Measurements from ENCODE around the gene SETD1A.

SETD1A gene

GRCh38 chr16:30951193-30951592 is 6.4 kb upstream of the SETD1A start:
- peak overlapping the region; percentile 84 for H3K4me2 ChIP-seq (ENCODE audit: low read depth, low read length, poor library complexity, severe bottlenecking)
- TF ChIP-seq CTCF (conservative IDR thresholded peaks at IDR 0.05; ENCODE audit: low read length) (no peak), EZH2phosphoT487 (IDR thresholded peaks at IDR 0.05; ENCODE audit: borderline replicate concordance) (no peak)
- peak overlapping the region; percentile 90 for H3K4me3 ChIP-seq (ENCODE audit: low read length, poor library complexity, severe bottlenecking)
- peaks cover 23% of the 10 kb centered on the region for H3K79me2 ChIP-seq (ENCODE audit: insufficient read depth, low read length)
- H3K4me1 ChIP-seq (ENCODE audit: insufficient read depth, low read length, poor library complexity, severe bottlenecking) = peaks cover 25% of the 10 kb centered on the region
- H4K20me1 ChIP-seq (ENCODE audit: insufficient read depth, low read length, poor library complexity, severe bottlenecking) = peaks cover 3% of the 10 kb centered on the region
- no peaks in the 10 kb centered on the region for H3K9me2 ChIP-seq (replicated peaks; ENCODE audit: low read depth, low read length)
- peaks cover 7% of the 10 kb centered on the region for H3K27me3 ChIP-seq (ENCODE audit: insufficient read depth, low read length, poor library complexity, severe bottlenecking)
- H3F3A ChIP-seq (ENCODE audit: low read depth) = 0 out of 2 replicates have a peak, but pooled peaks cover 6% of the 10 kb centered on the region
- H3K36me3 ChIP-seq (ENCODE audit: insufficient read depth, low read length) = peaks cover 4% of the 10 kb centered on the region; the same call in 1 of the 2 replicates
- H3K9me3 ChIP-seq (ENCODE audit: insufficient read depth, low read depth, low read length) = no peaks in the 10 kb centered on the region
- peak overlapping the region; percentile 99 for H3K9ac ChIP-seq (ENCODE audit: low read depth, low read length, poor library complexity, severe bottlenecking)
- H2AFZ ChIP-seq (ENCODE audit: low read length) = no peak overlapping the region

- H3K4me2 ChIP-seq (ENCODE audit: low read depth, low read length, poor library complexity, severe bottlenecking) = peak overlapping the region; percentile 84
- H3K9me2 ChIP-seq (replicated peaks; ENCODE audit: low read depth, low read length) = no peaks in the 10 kb centered on the region
- H4K20me1 ChIP-seq (ENCODE audit: insufficient read depth, low read length, poor library complexity, severe bottlenecking) = peaks cover 3% of the 10 kb centered on the region
- peaks cover 7% of the 10 kb centered on the region for H3K27me3 ChIP-seq (ENCODE audit: insufficient read depth, low read length, poor library complexity, severe bottlenecking)
- peak overlapping the region; percentile 90 for H3K4me3 ChIP-seq (ENCODE audit: low read length, poor library complexity, severe bottlenecking)
- H3K36me3 ChIP-seq (ENCODE audit: insufficient read depth, low read length) = peaks cover 4% of the 10 kb centered on the region; the same call in 1 of the 2 replicates
- peaks cover 23% of the 10 kb centered on the region for H3K79me2 ChIP-seq (ENCODE audit: insufficient read depth, low read length)
- peaks cover 30% of the 10 kb centered on the region for H3K4me1 ChIP-seq (ENCODE audit: insufficient read depth, low read length, poor library complexity, severe bottlenecking)
- H3K9me3 ChIP-seq (ENCODE audit: insufficient read depth, low read depth, low read length) = no peaks in the 10 kb centered on the region
- H3K9ac ChIP-seq (ENCODE audit: low read depth, low read length, poor library complexity, severe bottlenecking) = peak overlapping the region; percentile 99
- TF ChIP-seq EZH2phosphoT487 (IDR thresholded peaks at IDR 0.05; ENCODE audit: borderline replicate concordance) = no peak
- no peak for TF ChIP-seq CTCF (conservative IDR thresholded peaks at IDR 0.05; ENCODE audit: low read length)
- 0 out of 2 replicates have a peak, but pooled peaks cover 6% of the 10 kb centered on the region for H3F3A ChIP-seq (ENCODE audit: low read depth)
- no peak overlapping the region for H2AFZ ChIP-seq (ENCODE audit: low read length)
These were observed 5.8 kb upstream of the SETD1A start for GRCh38 chr16:30951750-30952149.

- H3K9ac ChIP-seq (ENCODE audit: low read depth, low read length, poor library complexity, severe bottlenecking) = no peak overlapping the region
- TF ChIP-seq EZH2phosphoT487 (IDR thresholded peaks at IDR 0.05; ENCODE audit: borderline replicate concordance) = no peak
- H3K27me3 ChIP-seq (ENCODE audit: insufficient read depth, low read length, poor library complexity, severe bottlenecking) = peaks cover 7% of the 10 kb centered on the region
- no peaks in the 10 kb centered on the region for H3K9me3 ChIP-seq (ENCODE audit: insufficient read depth, low read depth, low read length)
- peaks cover 23% of the 10 kb centered on the region for H3K79me2 ChIP-seq (ENCODE audit: insufficient read depth, low read length)
- peaks cover 32% of the 10 kb centered on the region for H3K4me1 ChIP-seq (ENCODE audit: insufficient read depth, low read length, poor library complexity, severe bottlenecking)
- no peak overlapping the region for H2AFZ ChIP-seq (ENCODE audit: low read length)
- no peaks in the 10 kb centered on the region for H3K9me2 ChIP-seq (replicated peaks; ENCODE audit: low read depth, low read length)
- H3K4me3 ChIP-seq (ENCODE audit: low read length, poor library complexity, severe bottlenecking) = no peak overlapping the region
- no peaks in the 10 kb centered on the region for H3K36me3 ChIP-seq (ENCODE audit: insufficient read depth, low read length)
- H4K20me1 ChIP-seq (ENCODE audit: insufficient read depth, low read length, poor library complexity, severe bottlenecking) = peaks cover 3% of the 10 kb centered on the region
- no peak overlapping the region for H3K4me2 ChIP-seq (ENCODE audit: low read depth, low read length, poor library complexity, severe bottlenecking)
- H3F3A ChIP-seq (ENCODE audit: low read depth) = 0 out of 2 replicates have a peak, but pooled peaks cover 6% of the 10 kb centered on the region
These were observed 4.4 kb upstream of the SETD1A start for GRCh38 chr16:30953111-30953510.

All from Loucy (cell line).